DOHH2 (cell line): ENCODE data around the gene ARHGEF12.

ENCODE experiments used
- CTCF ChIP-seq: fragments of 200-600 bp; sonication (generic); IDR thresholded peaks from one replicate; pipeline ENCODE4 v1.5.1; 2014; ENCODE audit warnings: antibody characterized with exemption, mild to moderate bottlenecking, low read depth, low read length; ENCODE audit not compliant: poor library complexity, severe bottlenecking
- EZH2phosphoT487 ChIP-seq: fragments of 200-600 bp; sonication (generic); IDR thresholded peaks from 2 replicates; pipeline ENCODE4 v1.6.1; 2017; ENCODE audit warnings: borderline replicate concordance, mild to moderate bottlenecking, antibody characterized with exemption, low read length, moderate library complexity, mixed read lengths

- TF ChIP-seq CTCF (no peak), EZH2phosphoT487 (no peak)
Observed at GRCh38 chr11:120529214-120529613, 193.0 kb downstream of the ARHGEF12 start.
